Neural crest cell (in vitro differentiated cells): ENCODE measurements around the gene PNPT1. TPM values are rescaled to one million over a fixed set of nuclear protein-coding genes. Genes with fewer than 3 reads are reported as not detected.

ENCODE experiments used
- DNase-seq: peaks from one replicate; pipeline ENCODE4 v3.0.0; 2021; ENCODE audit warnings: low read depth, mixed read lengths, low spot score
- H3K27ac Mint-ChIP-seq: one replicate; pipeline ENCODE4 v1.8.0; 2021; ENCODE audit warnings: mild to moderate bottlenecking, mixed read lengths; ENCODE audit not compliant: unreplicated experiment
- H3K27me3 Mint-ChIP-seq: 2 replicates; pipeline ENCODE4 v1.8.0; 2021; ENCODE audit warnings: low read depth, mild to moderate bottlenecking, mixed read lengths
- H3K36me3 Mint-ChIP-seq: 2 replicates; pipeline ENCODE4 v1.8.0; 2021; ENCODE audit warnings: low read depth, mild to moderate bottlenecking, mixed read lengths
- H3K4me1 Mint-ChIP-seq: 2 replicates; pipeline ENCODE4 v1.8.0; 2021; ENCODE audit warnings: mixed read lengths
- H3K4me3 Mint-ChIP-seq: one replicate; pipeline ENCODE4 v1.8.0; 2021; ENCODE audit warnings: mild to moderate bottlenecking, mixed read lengths
- H3K9me3 Mint-ChIP-seq: 2 replicates; pipeline ENCODE4 v1.8.0; 2021; ENCODE audit warnings: mixed read lengths
- total RNA-seq: library from RNA; stranded (reverse); gene quantifications from 2 replicates; pipeline ENCODE4 v1.2.1, GENCODE V29; 2021
- TF ChIP-seq, protein P1 (sequence below): fragments of 200-600 bp; sonication (generic); conservative IDR thresholded peaks from 2 replicates; pipeline ENCODE4 v1.5.0; 2021; ENCODE audit warnings: antibody characterized with exemption, mild to moderate bottlenecking

PNPT1 gene
- total RNA-seq, 1 donor from 2014 or later = 33.0 TPM

DNA sequence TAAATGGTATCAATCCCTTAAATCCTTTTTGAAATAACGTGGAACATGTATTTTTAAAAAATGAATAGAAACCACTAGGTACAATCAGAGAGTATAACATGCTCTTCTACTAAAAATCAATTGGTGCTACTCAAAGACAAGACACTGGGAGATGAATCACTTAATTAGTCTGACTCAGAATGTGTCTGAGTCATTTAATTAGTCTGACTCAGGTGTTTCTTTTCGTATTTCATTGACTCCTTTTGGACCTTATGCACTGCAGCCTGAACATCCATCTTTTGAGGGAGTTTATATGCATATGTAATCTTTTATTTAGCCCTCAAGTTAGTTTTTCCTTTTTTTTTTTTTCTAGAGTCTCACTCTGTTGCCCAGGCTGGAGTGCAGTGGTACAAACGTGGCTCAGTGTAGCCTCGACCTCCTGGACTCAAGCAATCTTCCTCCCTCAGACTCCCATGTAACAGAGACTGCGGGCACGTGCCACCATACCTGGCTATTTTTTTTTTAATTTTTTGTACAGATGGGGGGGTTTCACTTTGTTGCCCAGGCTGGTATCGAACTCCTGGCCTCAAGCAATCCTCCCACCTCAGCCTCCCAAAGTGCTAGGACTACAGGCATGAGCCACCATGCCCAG lies 102.7 kb downstream of the PNPT1 start:
- no peak overlapping the region for H3K27ac Mint-ChIP-seq
- no peak overlapping the region for H3K4me3 Mint-ChIP-seq
- H3K27me3 Mint-ChIP-seq = no peaks in the 10 kb centered on the region
- DNase-seq = no peak
- H3K4me1 Mint-ChIP-seq = no peaks in the 10 kb centered on the region
- H3K36me3 Mint-ChIP-seq = no peaks in the 10 kb centered on the region
- H3K9me3 Mint-ChIP-seq = no peaks in the 10 kb centered on the region
- TF ChIP-seq, protein P1, sequence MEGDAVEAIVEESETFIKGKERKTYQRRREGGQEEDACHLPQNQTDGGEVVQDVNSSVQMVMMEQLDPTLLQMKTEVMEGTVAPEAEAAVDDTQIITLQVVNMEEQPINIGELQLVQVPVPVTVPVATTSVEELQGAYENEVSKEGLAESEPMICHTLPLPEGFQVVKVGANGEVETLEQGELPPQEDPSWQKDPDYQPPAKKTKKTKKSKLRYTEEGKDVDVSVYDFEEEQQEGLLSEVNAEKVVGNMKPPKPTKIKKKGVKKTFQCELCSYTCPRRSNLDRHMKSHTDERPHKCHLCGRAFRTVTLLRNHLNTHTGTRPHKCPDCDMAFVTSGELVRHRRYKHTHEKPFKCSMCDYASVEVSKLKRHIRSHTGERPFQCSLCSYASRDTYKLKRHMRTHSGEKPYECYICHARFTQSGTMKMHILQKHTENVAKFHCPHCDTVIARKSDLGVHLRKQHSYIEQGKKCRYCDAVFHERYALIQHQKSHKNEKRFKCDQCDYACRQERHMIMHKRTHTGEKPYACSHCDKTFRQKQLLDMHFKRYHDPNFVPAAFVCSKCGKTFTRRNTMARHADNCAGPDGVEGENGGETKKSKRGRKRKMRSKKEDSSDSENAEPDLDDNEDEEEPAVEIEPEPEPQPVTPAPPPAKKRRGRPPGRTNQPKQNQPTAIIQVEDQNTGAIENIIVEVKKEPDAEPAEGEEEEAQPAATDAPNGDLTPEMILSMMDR = no peak

DNA sequence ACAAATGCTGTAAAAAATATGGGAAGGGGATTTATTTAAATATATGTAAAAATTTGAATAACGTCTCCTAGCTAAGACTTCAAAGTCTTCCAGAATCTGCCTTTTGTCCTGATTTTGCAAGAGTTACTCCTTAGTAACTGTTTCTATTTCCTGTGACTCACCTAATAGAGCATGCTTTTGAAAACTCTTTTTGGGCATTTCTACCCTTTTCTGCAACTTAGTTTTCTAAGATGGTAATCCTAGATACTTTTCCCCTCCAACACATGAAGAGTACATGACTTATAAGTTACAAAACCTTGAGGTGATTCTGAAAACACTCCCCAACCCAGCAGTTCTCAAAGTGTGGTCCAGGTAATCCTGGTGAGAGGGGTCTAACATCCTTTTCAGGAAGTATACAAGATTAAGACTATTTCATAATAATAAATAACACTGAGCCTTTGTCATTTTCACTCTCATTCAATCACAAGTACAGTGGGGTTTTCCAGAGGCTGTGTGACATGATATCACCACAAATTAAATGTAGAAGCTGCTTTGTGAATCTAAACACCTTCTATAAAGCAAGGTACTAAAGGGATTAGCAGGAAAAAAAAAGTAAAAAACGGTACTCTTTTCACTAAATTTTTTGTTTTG lies 108.1 kb downstream of the PNPT1 start:
- TF ChIP-seq, protein P1 = no peak
- no peaks in the 10 kb centered on the region for H3K4me1 Mint-ChIP-seq
- no peak overlapping the region for H3K27ac Mint-ChIP-seq
- no peak for DNase-seq
- peaks cover 8% of the 10 kb centered on the region for H3K36me3 Mint-ChIP-seq
- no peak overlapping the region for H3K4me3 Mint-ChIP-seq
- H3K27me3 Mint-ChIP-seq = no peaks in the 10 kb centered on the region
- no peaks in the 10 kb centered on the region for H3K9me3 Mint-ChIP-seq

Other genes with a start within 250 kb of the PNPT1 start
- gene CFAP36, start 174.1 kb downstream of the PNPT1 start, total RNA-seq = 38.6 and 39.0 TPM in 2 replicates
- 50.4 and 62.0 TPM in 2 replicates for gene PPP4R3B, start 76.2 kb downstream of the PNPT1 start, total RNA-seq
- 3.8 and 4.1 TPM in 2 replicates for gene EFEMP1, start 229.9 kb upstream of the PNPT1 start, total RNA-seq